ENCODE measurements around the gene NANOG.

DNA sequence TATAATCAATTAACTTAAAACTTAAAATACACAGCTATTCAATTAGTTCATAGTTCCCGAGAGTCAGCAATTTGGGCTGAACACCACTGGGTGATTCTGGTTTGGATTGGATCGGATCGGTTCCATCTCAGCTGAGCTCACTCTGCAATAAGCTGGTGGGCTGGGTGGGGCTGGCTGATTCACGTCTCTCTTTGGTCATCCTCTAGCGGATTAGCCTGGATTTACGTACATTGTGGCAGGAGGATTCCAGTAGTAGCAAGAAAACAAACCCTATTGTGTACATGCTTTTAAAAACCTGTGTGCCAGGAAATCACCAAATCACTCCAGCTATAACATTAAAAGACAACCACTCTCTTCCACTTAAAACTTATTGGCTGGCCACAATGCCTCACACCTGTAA lies 38.9 kb upstream of the NANOG start:
- TF ChIP-seq POLR2AphosphoS5 (IDR thresholded peaks at IDR 0.05; ENCODE audit: low read depth) = no peak
- no peak for TF ChIP-seq CREB1 (CRISPR knock-in tag; IDR thresholded peaks at IDR 0.05; ENCODE audit: low read depth)
- no peak for TF ChIP-seq EZH2 (IDR thresholded peaks at IDR 0.05; ENCODE audit: low read depth, unreplicated experiment)
- TF ChIP-seq, protein P1, sequence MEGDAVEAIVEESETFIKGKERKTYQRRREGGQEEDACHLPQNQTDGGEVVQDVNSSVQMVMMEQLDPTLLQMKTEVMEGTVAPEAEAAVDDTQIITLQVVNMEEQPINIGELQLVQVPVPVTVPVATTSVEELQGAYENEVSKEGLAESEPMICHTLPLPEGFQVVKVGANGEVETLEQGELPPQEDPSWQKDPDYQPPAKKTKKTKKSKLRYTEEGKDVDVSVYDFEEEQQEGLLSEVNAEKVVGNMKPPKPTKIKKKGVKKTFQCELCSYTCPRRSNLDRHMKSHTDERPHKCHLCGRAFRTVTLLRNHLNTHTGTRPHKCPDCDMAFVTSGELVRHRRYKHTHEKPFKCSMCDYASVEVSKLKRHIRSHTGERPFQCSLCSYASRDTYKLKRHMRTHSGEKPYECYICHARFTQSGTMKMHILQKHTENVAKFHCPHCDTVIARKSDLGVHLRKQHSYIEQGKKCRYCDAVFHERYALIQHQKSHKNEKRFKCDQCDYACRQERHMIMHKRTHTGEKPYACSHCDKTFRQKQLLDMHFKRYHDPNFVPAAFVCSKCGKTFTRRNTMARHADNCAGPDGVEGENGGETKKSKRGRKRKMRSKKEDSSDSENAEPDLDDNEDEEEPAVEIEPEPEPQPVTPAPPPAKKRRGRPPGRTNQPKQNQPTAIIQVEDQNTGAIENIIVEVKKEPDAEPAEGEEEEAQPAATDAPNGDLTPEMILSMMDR (conservative IDR thresholded peaks at IDR 0.05; ENCODE audit: low read depth in 2 of 2) = no peak
- TF ChIP-seq EZH2phosphoT487 (IDR thresholded peaks at IDR 0.05; ENCODE audit: unreplicated experiment) = no peak
- no peak for TF ChIP-seq REST (IDR thresholded peaks at IDR 0.05; ENCODE audit: unreplicated experiment)
- TF ChIP-seq NANOG (IDR thresholded peaks at IDR 0.05; ENCODE audit: borderline replicate concordance) = no peak
- TF ChIP-seq ZNF114 (CRISPR knock-in tag; IDR thresholded peaks at IDR 0.05) = no peak
- no peak for TF ChIP-seq JUNB (IDR thresholded peaks at IDR 0.05; ENCODE audit: unreplicated experiment)

Data from GM23338 (cell line).